Spleen (tissue), 7 donors: Measurements from ENCODE around the gene ZNF333.

Experiments
- POLR2AphosphoS5 ChIP-seq, 3 donors: sonication (generic); formaldehyde crosslinking; IDR thresholded peaks; one replicate each; pipeline ENCODE4 v1.5.1; 2017; ENCODE audit warnings: antibody characterized with exemption in 3 of 3
- TF ChIP-seq, protein P1 (sequence below), 11 experiments: fragments of 200-600 bp in 7 of 11; fragments of 450-650 bp in 4 of 11; sonication (generic) in 4 of 11; IDR thresholded peaks in 8 of 11; conservative IDR thresholded peaks in 3 of 11; 1 replicate in 7 of 11; 2 replicates in 4 of 11; pipeline versions ENCODE4 v1.4.0 to v1.8.0; 2016 to 2021; ENCODE audit warnings: antibody characterized with exemption in 11 of 11, inconsistent platforms in 4 of 11, mild to moderate bottlenecking in 1 of 11
- donor health status: DM: no; HTN: no; CAD: no; lungs with moderate emphysema.
- donor health status: DM: no; HTN: no; CAD: no.
- donor health status: DM: no; HTN: no; CAD: no.

DNA sequence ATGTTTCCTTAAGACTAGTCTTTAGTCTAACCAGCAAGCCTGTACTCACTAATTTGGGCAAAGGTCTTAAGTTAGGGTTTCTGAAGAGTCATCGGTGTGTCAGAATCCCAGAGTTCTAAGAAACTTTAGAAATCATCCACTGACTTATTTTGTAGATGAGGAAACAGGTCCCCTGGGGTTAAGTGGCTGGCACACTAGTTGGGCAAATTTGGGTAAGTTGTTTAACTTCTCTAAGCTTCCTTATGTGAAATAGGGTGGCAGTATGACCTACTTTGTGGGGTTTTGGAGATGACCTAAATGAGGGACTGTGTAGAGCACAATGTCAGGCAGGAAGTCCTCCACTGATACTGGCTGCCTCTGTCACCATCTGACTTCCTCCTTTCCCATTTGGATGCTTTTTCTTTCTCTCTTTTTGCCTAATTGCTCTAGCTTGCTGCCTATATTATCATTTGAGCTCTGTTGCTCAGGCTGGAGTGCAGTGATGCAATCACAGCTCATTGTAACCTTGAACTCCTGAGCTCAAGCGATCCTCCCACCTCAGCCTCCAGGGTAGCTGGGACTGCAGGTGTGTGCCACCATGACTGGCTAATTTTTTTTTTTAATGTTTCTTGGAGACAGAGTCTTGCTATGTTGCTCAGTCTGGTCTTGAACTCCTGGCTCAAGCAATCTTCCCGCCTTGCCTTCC, 17.5 kb upstream of the ZNF333 start:
- TF ChIP-seq, protein P1, sequence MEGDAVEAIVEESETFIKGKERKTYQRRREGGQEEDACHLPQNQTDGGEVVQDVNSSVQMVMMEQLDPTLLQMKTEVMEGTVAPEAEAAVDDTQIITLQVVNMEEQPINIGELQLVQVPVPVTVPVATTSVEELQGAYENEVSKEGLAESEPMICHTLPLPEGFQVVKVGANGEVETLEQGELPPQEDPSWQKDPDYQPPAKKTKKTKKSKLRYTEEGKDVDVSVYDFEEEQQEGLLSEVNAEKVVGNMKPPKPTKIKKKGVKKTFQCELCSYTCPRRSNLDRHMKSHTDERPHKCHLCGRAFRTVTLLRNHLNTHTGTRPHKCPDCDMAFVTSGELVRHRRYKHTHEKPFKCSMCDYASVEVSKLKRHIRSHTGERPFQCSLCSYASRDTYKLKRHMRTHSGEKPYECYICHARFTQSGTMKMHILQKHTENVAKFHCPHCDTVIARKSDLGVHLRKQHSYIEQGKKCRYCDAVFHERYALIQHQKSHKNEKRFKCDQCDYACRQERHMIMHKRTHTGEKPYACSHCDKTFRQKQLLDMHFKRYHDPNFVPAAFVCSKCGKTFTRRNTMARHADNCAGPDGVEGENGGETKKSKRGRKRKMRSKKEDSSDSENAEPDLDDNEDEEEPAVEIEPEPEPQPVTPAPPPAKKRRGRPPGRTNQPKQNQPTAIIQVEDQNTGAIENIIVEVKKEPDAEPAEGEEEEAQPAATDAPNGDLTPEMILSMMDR (IDR thresholded peaks at IDR 0.05 in 8 of 11, conservative IDR thresholded peaks at IDR 0.05 in 3 of 11): no peak
- TF ChIP-seq POLR2AphosphoS5 (IDR thresholded peaks at IDR 0.05): no peak
